GM19463 (cell line): Measurements from ENCODE around the gene ZNF138.
"Not testable (repeated sequence)": the region's sequence is repeated elsewhere in the genome, so short reads cannot be mapped to it uniquely, and the experiment has no call there.

Experiments
- ATAC-seq: cut with Tn5 transposase; IDR thresholded peaks from one replicate; pipeline ENCODE4 v1.9.1; 2021; ENCODE audit warnings: mild to moderate bottlenecking, moderate library complexity; ENCODE audit not compliant: unreplicated experiment

Gene ZNF138

DNA sequence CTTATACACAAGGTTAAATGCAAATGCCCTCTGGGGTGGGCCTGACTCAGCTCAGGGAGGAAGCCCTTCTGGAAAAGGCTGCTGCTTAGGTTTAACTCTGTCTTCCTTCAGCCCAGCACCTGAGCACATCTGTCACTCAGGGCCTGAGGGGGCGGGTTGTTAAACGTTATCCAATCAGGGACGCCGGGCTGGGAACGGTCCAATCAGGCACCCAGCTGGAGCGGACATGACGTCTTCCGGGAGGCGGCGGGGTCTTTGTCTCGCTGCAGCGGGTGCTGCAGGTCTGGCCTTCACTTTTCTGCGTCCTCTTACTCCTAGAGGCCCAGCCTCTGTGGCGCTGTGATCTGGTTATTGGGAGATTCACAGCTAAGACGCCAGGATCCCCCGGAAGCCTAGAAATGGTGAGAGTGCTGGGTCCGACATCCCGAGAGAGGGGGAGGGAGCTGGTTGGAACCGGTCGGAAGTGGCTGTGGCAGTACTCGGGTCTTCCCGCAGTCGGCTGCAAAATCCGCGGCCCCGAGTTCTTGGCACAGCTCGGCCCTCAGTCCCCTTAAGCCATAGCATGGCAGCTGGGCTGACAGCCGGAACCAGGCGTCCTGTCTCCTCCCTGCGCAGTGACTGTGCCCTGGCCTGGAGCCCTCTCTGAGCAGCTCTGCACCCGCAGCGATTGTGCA lies at the start of gene ZNF138:
Gene ZNF138, plus strand, starts transcription at position 258 of the 674 bp plus-strand sequence. Its CDS starts 141 bp downstream, at position 399.
- ATAC-seq, result peak; percentile 100

DNA sequence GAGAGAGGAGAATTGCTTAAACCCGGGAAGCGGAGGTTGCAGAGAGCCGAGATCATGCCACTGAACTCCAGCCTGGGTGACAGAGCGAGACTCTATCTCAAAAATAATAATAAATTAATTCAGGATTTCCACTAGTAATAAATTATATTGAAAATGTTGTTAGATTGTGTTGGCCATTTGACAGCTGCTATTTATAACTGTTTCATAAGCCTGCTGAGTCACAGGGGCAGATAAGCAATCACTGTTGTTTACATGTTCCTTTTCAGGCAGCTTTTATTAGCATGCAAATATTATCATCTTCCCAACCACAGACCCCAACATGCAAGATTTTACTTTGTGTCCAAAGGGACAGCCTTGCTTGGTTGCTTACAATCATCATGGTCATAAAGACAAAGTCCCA lies 49.5 kb upstream of the ZNF138 start:
- ATAC-seq, result no peak

DNA sequence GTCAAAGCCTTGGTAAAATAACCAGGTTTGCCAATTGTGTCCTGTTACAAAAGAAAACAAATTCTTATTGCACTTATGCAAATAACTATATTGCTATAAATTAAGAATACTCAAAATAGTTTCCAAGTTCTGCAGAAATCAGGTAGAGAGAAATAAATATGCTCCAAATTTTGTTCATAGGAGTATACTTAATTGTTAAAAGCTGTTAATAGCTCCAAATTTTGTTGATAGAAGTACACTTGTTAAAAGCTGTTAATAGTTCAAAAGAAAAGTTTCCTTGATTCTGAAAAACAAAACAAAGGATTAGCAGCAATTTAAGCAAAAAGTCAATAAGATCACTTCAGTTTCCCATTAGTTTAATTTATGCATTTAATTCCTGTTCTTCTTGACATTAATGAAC lies 46.4 kb upstream of the ZNF138 start:
- ATAC-seq, result no peak

DNA sequence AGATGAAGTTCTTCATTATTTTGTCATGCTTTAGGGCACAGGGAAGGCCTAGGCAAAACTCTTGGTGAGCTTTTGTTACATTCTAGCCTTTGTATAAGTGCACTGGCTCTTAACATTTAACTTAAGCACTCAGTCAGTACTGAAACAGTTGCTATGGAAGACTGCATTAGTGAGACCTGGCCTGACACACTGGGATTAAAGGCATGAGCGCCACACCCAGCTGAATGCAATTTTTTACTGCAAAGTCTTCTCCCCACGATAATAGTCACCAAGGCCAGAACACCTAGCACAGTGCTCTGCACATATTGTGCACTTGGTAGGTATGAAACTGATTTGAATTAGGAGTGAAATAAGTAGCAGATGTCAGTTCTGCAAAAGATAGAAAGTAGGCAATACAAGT lies 41.2 kb upstream of the ZNF138 start:
- ATAC-seq, result no peak

DNA sequence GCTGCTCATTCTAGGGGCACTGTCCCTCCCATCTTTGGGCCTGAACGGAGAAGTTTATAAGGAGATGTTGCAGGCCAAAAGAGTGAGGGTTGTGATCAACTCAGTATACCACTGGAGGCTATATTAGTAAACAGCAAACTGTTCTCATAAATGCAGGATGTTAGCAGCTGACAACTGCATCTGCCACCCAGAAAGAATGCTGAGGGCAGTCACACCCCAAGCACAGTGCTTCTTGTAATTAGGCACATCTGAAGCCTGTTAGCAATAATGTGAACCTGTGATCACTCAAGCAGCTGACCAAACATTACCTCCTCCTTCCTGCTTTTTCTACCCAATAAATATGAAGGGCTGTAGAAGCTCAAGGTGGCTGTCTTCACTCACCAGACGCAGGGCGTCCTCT lies 38.4 kb upstream of the ZNF138 start:
- no peak for ATAC-seq

DNA sequence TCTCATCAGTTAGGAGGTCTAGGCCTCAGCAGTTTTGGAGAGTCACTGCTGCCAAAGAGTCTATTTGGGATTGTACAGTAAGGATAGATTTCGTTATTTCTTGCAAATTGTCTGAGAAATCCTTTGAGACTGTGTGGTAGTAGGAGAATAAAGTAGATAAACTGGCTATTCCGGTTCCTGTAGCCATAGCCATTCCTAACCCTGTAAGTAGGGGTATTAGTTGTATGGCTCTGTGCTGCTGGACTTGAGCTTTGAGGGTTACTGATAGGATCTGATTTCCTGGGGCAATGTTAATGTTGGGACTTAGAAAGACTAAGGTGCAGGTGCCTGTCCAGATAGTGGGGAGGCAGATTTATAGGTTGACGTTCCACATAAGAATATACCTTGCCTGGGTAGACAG lies 36.1 kb upstream of the ZNF138 start:
- ATAC-seq, result no peak

DNA sequence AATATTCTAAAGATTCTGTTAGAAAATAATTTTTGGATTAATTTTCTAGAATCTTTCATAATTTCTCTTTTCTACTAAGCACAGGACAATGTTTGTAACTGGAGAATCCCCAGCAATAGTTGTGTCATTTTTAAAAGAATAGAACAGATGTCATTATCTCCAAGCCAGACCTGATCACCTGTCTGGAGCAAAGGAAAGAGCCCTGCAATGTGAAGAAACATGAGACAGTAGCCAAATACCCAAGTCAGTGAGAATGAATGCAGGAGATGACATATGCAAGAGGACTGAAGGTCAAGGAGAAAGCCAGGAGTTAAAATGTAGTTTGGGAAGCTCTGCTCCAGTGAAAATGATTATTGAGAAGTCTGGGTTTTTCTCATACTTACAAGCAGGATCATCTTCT lies 25.4 kb upstream of the ZNF138 start:
- no peak for ATAC-seq

DNA sequence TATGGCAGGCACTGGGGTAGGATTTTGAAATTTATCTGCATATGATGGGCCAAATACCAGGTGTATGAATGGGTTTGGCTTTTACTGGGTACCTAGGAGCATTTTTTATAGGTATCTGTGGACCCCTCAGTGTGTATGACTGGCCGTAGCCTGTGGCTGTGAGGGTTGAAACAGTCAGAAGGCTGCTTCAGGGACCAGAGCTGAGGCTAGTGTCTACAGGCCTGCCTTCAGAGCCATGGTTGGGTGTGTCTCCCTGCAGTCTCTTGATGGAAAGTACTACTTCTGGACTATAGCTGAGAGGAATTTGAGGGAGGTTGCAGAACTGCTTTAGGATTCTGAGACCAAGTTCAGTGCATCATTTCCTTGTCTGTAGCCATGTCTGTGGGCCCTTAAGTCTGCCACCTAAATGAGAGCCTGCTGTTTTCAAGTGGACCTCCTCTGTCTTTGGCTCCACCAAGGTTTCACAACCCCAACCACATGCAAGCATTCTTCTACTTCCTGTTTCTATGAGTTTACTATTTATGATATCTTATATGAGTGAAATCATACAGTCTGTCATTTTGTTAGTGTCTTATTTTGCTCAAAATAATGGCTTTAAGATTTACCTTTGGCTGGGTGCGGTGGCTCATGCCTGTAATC lies 19.9 kb upstream of the ZNF138 start:
- no peak for ATAC-seq

DNA sequence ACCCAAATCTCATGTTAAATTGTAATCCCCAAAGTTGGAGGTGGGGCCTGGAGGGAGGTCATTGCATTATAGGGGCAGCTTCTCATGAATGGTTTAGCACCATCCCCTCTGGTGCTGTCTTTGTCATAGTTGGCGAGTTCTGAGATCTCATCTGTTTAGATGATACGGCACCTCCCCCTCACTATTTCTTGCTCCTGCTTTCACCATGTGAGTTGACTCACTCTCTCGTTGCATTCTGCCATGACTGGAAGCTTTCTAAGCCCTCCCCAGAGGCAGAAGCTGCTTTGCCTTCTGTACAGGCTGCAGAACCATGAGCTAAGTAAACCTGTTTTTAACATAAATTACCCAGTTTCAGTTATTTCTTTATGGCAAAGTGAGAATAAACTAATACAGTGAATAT lies 18.9 kb upstream of the ZNF138 start:
- no peak for ATAC-seq

DNA sequence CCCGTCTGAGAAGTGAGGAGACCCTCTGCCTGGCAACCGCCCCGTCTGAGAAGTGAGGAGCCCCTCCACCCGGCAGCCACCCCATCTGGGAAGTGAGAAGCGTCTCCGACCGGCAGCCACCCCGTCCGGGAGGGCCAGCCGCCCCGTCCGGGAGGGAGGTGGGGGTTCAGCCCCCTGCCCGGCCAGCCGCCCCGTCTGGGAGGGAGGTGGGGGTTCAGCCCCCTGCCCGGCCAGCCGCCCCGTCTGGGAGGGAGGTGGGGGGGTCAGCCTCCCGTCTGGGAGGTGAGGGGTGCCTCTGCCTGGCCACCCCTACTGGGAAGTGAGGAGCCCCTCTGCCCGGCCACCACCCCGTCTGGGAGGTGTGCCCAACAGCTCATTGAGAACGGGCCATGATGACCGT lies 9.4 kb upstream of the ZNF138 start:
- not testable (repeated sequence) for ATAC-seq

DNA sequence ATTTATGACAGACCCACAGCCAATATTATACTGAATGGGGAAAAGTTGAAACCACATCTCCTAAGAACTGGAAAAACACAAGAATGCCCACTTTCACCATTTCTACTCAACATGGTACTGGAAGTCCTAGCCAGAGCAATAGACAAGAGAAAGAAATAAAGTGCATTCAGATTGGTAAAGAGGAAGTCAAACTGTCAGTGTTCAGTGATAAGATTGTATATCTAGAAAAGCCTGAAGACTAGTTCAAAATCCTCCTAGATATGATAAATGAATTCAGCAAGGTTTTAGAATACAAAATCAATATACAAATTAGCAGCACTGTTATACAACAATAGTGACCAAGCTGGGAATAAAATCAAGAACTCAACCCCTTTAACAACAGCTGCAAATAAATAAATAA lies 6.9 kb upstream of the ZNF138 start:
- ATAC-seq, result no peak

DNA sequence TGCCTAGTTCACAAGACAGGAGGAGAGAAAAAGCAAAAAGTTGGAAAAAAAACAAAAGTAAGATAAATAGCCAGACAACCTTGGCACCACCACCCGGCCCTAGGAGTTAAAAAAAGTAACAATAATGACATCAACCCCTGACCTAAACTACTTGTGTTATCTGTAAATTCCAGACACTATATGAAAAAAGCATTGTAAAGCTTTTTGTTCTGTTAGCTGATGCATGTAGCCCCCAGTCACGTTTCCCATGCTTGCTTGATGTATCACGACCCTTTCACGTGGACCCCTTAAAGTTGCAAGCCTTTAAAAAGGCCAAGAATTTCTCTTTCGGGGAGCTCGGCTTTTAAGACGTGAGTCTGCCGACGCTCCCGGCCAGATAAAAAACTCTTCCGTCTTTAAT lies 5.0 kb upstream of the ZNF138 start:
- not testable (repeated sequence) for ATAC-seq

DNA sequence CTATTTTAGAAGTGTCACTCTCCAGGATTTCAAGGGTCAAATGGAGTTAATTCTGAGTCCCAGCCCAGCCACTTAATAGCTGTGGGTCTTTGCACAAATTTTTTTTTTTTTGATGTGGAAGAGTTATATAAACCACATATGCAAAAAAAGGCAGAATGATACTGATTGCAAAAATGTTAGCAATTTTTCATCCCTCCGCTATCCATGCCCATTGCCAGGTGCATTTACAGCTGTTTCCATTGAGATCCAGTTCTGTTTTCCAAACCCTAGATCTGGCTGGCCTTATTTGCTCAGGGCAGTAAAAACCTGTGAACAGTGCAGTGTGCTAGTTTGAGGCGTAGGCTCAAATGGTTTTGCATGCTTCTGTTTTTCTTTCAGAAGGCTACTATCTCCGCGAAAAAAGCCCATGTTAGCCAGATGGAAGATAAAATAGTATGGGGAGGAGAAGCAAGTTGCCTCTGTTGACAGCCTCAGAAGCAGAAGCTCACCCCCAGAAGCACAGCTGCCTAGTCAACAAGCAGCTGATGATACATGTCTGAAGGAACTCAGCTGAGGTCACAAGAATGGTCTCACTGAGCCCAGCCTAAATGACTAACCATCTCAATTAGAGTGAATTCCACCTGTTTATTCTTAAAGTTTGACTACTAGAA lies 997 bp upstream of the ZNF138 start:
- no peak for ATAC-seq

DNA sequence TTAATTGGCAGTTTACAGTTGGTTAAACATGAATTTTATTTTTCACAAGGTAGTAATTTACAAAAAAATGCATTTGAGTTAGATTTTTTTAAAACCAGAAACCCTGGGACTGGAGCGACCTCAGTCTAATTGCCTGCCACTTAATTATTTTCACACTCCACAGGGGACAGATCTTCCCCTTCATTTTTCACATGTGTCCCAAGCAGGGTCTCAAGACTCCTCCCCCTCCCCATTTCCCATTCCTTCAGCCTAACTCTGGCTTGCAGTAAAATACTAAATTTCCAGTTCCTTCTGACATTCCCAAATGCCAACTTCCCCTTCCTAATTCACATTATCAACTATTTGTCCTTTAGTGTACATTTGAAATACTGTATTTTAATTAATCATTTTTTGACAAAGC lies 948 bp downstream of the ZNF138 start:
- no peak for ATAC-seq

DNA sequence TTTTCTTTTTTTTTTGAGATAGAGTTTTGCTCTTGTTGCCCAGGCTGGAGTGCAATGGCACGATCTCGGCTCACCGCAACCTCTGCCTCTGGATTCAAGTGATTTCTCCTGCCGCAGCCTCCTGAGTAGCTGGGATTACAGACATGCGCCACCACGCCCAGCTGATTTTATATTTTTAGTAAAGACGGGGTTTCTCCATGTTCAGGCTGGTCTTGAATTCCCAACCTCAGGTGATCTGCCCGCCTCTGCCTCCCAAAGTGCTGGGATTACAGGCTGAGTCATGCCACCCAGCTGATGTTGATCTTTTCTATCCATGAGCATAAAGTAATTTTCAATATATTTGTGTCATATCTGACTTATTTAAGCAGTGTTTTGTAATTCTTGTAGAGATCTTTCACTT lies 4.9 kb downstream of the ZNF138 start:
- not testable (repeated sequence) for ATAC-seq

DNA sequence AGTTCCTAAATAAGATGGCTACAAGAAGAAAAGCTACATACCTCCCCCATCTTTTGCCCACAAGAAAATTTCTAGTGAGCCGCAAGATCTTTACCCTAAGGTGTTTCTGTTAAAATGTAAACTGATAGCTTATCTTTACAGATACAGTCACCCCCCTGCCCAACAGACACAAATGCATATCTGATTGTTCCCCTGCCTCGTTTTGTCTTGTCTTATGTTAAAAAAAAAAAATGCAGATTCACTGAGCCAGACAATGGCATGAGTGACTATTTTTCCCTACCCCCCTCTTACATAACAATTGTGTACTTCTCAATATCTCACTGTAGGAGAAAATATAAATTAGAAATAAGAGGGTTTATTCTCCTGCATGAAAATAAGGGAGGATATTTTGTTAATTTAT lies 8.5 kb downstream of the ZNF138 start:
- ATAC-seq, result no peak

DNA sequence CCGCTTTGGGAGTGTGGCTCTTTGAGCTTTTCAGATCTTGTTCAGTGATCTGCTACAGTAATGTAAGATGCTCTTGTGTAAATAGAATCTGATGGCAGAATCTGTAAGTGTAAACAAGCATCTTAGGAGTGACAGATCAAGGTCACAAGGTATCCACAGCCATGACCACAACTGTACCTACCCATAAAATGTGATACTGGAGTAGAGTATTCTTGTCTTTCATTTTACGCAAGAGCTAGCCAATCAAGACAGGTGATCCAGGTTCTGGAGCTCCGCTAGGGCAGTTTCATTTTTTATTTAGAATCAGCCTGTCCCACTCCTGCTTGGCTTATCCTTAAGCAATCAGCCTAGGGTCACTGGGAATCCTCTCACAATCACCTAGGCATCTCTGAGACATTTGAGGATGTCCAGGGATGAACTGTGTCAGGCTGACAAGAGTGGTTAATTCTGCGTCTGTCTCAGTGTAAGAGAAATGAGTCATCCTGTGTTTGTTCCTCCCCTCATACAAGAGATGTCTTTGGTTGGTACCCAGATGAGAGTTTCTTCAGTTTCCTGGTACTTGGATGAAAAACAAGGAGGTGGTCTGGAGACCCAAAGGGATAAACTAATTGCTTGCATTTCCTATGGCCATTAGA lies 13.6 kb downstream of the ZNF138 start:
- ATAC-seq, result no peak

DNA sequence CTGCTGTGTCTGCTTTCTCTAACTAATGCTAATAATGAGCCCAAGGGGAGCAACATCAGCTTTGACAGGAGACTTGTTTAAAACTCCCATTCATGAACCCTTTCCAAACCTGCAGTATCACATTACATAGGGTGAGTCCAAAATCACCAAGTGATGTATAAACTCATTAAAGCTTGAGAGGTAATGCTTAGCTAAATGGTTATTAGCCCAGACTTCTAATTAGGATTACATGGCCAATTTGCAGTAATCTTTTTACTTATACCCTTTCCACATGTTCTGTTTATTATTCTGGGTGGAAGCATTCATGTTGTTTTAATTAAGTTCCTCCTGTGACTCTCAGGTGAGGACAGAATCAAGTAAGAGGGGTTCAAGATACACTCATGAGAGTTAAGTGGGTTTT lies 17.5 kb downstream of the ZNF138 start:
- no peak for ATAC-seq

DNA sequence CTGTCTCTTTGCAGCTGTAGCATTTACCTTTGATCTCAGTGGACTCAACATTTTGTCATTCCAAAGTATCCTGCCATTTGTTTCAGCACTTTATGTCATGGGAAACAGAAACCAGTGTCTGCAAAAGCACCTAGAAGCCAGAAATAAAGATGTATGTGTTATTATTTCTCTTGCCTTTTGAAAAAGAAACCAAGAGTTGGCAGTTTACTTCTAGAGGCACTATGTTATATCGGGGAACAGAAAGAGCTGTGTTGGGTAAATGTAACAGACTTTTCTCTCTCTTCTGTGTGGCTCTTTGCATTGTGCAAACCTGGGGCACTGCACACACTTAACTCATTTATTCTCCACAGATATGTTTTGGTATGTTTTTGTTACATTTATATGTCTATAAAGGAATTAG lies 36.7 kb downstream of the ZNF138 start:
- no peak for ATAC-seq

DNA sequence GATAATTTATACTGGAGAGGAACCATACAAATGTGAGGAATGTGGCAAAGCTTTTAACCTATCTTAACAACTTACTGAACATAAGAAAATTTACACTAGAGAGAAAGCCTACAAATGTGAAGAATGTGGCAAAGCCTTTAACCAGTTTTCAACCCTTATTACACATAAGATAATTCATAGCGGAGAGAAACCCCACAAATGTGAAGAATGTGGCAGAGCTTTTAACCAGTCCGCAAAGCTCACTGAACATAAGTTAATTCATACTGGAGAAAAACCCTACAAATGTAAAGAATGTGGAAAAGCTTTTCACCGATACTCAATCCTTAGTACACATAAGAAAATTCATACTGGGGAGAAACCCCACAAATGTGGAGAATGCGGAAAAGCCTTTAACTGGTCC lies 37.9 kb downstream of the ZNF138 start:
- ATAC-seq, result no peak

DNA sequence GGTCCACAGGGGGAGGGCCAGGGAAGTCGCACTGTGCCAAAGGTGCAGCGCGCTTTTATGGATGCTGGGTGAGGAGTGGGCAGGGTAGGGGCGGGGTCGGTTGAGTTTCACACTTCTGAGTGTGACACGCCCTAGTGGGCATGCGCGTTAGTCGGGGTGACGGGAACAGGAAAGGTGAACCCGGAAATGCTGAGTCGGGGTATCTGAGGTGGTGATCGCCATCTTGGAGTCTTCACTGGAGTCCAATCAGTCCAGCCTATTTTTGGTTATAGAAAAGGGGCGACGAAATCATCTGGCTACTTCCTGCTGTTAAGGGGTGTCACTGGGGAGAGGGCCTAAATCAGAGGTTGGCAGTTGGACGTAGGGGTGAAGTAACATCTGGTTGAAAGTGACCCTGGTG lies 40.8 kb downstream of the ZNF138 start:
- ATAC-seq, result no peak

DNA sequence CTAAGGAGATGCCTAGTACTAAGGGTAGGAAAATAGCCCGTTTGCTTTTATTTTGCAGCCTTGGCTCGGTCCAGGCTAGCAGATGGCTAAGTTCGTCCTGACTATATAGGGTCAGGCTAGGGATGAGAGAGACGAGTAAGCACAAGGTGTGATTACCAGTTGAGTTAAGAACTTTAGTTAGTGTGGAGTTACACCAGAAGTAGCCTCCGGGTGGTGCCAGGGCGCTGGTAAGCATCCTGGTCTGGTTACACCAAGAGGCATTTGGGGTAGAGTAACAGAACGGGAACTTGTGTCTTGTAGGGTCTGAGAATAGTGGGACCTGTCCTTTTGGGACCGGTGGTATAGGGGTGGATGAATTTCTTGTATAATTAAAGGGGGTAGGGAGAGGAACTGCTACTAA lies 41.6 kb downstream of the ZNF138 start:
- ATAC-seq, result not testable (repeated sequence)
